HG03342 (cell line): Measurements from ENCODE around the gene CCNF.

Experiments used
- ATAC-seq: cut with Tn5 transposase; IDR thresholded peaks from one replicate; pipeline ENCODE4 v1.9.1; 2021; ENCODE audit warnings: mild to moderate bottlenecking, moderate library complexity; ENCODE audit not compliant: unreplicated experiment

CCNF gene

GRCh38 chr16:2483939-2484897 lies 55.0 kb downstream of the CCNF start:
- no peak for ATAC-seq

GRCh38 chr16:2484898-2485508 lies 55.8 kb downstream of the CCNF start:
- ATAC-seq: no peak

GRCh38 chr16:2485811-2486507 lies 56.7 kb downstream of the CCNF start:
- ATAC-seq: no peak

GRCh38 chr16:2486645-2487516 lies 57.6 kb downstream of the CCNF start:
- peak; percentile 80 for ATAC-seq

GRCh38 chr16:2487517-2487842 lies 58.2 kb downstream of the CCNF start:
- ATAC-seq: no peak

GRCh38 chr16:2487903-2488531 lies 58.8 kb downstream of the CCNF start:
- ATAC-seq: no peak

- no peak for ATAC-seq
These were observed 60.3 kb downstream of the CCNF start for GRCh38 chr16:2489581-2489980.

- ATAC-seq: no peak
These were observed 61.2 kb downstream of the CCNF start for GRCh38 chr16:2490190-2491105.

GRCh38 chr16:2492292-2492691 lies 63.0 kb downstream of the CCNF start:
- no peak for ATAC-seq

- no peak for ATAC-seq
These were observed 64.4 kb downstream of the CCNF start for GRCh38 chr16:2493605-2494004.

- ATAC-seq: no peak
These were observed 65.4 kb downstream of the CCNF start for GRCh38 chr16:2494616-2495015.

- ATAC-seq: no peak
These were observed 65.8 kb downstream of the CCNF start for GRCh38 chr16:2495041-2495440.

- ATAC-seq: no peak
These were observed 67.2 kb downstream of the CCNF start for GRCh38 chr16:2496223-2497115.

GRCh38 chr16:2497116-2497630 lies 67.9 kb downstream of the CCNF start:
- ATAC-seq: no peak

- ATAC-seq: no peak
These were observed 68.6 kb downstream of the CCNF start for GRCh38 chr16:2497695-2498484.

- no peak for ATAC-seq
These were observed 69.4 kb downstream of the CCNF start for GRCh38 chr16:2498531-2499253.

GRCh38 chr16:2499454-2499853 lies 70.2 kb downstream of the CCNF start:
- no peak for ATAC-seq
